HG03103 (cell line): ENCODE data around the gene TRIB2.

ENCODE experiments used
- ATAC-seq: cut with Tn5 transposase; IDR thresholded peaks from one replicate; pipeline ENCODE4 v1.9.1; 2021; ENCODE audit warnings: low read depth; ENCODE audit not compliant: unreplicated experiment

Gene TRIB2

DNA sequence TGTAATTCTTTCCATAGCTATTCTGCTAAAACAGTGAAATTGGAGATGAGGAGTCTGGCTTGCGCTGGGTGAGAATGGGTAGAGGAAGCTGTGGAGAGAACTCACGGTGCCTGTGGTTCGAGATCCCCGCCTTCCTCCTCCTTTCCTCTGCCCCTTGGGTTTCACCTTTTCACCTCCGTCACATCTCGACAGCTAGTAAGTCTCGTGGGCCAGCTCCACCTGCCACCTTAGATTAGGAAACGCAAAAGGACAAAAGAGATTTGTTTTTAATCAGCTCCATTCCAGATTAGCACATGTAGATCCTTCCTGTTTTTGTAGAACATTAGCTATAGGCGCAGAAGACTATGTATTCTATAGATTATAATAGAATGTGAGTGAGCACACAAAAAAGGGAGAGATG, 20.6 kb downstream of the TRIB2 start:
- ATAC-seq = no peak

GRCh38 chr2:12737738-12738485, 21.2 kb downstream of the TRIB2 start:
- ATAC-seq = no peak

DNA sequence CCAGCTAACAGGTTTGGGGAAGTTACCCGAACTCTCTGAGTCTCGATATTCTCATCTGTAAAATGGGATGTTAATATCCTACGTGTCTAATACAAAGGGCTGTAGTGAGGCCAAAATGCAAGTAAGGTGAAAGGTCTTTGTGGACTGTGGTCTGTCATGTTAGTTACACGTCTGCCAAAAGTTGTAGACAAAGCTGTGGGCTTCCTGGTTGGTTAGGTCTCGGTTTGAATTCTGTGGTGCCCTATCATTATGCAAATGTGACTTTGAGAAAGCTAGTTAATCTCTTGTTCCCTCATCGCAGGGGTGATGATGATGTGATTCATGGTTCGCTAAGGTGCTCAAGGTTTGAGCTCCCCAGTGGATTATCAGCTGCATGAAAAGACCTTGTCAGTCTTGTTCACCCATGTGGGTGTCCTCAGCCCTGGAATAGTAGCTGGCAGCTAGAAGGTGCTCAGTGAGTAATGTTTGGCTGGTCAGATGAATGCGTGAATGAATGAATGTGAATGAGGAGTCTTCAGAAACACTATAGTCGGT, 23.1 kb downstream of the TRIB2 start:
- ATAC-seq = no peak

DNA sequence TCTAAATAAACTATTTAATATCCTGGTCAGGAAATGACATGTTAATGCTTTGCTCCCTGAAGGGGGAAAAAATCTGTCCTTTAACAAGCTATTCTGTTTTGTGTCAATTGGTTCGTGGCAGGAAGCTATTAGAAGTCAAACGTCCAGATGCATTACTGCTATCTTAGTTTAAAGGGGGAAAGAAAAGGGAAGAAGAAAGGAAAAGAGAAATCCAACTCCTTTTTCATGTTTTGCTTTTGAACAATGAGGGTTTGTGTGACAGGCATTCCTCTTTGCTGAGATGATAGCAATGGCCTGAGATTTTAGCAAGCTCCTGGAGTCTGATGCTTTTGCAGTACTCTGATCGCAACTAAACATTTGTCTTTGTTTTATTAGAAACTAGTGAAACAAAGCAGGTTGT, 24.6 kb downstream of the TRIB2 start:
- no peak for ATAC-seq

DNA sequence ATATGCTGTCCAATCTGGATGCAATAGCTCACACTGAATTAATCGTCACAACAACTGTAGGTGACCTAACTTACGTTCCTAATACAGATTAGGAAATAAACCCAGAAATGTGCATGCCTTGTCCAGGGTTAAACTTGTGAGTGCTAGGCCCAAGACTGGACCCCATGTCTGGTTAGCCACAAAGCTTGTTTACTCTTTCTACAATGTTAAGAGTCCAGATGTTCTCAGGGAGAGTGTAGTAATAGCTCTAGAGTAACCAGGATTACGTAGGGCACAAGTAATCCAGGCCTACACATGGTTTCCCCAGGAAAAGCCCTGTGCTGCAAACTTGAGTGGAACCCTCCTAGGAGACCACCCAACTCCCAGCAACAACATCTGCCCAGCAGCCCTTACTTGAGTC, 26.2 kb downstream of the TRIB2 start:
- no peak for ATAC-seq

DNA sequence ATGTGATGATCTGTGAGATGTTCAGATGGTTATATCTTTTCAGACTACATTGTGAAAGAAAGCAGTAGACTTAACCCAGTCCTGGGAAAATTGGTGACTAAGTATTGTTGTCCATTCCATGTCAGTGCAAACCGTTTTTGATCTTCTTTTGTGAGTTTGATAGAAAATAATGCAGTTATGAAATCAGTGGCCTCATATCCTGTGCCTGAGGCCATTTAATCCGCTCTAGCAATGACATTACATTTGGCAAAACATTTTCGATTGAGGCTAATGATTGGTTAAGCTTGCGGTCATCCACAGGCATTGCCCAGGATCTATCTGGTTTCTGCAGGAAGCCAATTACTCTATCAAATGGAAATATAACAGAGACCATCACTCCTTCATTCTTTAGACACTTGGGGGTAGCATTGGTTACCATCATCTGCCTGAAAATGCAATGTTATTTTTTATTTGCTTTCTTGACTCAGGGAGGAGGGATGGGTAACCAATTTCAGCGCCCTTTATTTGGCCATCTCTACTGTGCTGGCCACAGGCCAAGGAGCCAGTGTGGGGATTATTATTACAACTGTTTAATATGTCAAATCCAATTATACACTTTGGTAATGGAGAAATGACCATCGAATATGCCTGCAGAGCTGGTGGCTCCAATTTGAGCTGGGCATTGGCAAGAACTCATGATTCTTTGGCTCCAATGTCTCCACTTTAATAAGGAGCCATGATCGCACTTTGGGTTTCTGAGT, 33.6 kb downstream of the TRIB2 start:
- ATAC-seq = no peak

DNA sequence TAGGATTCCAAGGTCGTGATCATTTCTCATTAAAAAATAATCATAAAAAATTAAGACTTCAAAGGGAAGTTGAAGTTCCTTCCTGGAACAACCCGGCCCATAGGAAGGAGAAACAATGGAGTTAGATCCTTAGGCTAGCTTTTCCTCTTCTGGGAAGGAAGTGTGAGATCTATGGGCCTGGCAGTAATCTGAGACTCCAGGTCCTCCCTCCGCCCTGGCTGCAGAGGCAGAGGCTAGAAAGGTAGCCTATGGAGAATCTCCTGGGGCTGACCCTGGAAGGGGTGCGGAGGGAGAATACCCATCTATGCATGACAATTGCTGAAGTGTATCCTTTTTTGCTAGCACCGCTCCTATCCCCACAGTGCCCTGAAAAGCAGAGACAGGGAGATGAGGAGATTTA, 37.9 kb downstream of the TRIB2 start:
- ATAC-seq = no peak

DNA sequence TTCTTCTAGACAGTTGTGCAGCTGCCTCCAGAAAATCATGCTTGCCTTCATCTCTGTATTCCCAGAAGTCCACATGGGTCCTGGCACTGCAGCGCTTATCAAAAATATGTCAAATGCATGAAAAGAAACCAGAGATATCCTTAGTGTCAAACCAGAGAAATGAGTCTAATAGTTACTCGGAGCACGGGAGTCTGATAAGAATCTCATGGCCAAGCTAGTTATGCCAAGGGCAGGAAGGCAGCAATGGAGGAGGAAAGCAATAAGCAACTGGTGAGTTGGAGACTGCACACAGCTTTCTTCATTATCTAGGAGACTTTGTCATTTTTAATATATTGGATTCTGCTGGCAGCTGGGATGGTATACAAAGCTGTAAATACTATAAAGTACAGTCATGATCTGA, 38.6 kb downstream of the TRIB2 start:
- no peak for ATAC-seq

- ATAC-seq = no peak
These were observed 42.5 kb downstream of the TRIB2 start for GRCh38 chr2:12759248-12759647.

DNA sequence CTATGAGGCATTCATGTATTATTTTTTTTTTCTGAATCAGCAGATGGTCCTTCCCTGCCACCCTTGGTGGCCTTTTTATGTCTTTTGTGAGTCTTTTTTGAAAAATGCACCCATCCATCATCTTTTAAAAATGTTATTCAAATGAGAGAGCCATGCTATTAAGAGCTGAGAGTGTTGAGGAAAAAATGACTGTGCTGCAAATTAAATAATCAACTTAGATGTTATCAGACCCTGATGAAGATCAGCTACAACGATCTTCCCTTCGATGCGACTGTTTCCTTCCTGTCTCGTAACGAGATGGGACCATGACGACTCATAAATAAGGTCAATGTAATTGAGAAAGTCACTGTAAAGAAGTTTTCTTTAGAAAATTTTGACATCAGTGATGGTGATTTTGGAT, 44.4 kb downstream of the TRIB2 start:
- ATAC-seq = no peak

DNA sequence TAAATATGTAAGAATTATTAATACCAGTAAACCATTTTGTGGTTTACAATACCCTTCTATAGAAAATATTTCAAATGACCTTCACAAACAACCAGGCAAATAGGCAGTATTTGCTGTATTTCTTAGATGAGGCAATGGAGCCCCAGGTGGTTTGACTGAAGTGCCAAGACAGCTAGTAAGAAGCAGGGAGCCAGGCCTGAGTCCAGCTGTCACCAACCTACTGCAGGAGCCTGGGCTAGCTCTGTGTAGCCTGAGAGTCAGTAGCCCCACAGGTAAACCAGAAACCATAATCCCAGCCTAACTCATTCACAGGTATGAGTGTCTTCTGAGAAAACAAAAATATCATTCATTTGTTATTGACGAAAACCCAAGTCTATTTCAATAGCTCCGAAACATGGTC, 45.6 kb downstream of the TRIB2 start:
- ATAC-seq = no peak

DNA sequence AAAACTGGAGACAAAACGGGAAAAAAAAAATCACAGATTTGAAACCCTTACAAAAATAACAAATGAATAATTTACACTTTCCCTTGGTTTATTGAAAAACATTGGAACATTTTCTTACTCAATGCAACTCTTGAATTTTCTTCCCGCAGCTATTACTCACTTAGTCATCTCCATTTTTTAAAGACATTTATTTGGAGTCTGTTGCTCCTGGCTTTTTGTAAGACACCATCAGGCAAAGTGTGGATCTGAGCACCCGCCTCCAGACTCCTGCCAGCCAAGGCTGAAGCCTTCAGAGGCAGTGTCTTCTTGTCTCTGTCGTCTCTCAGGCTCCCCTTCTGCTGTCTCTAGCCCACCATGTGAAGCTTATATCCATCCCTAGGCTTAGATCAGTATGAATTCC, 46.2 kb downstream of the TRIB2 start:
- no peak for ATAC-seq

GRCh38 chr2:12763486-12763885, 46.8 kb downstream of the TRIB2 start:
- ATAC-seq = no peak

DNA sequence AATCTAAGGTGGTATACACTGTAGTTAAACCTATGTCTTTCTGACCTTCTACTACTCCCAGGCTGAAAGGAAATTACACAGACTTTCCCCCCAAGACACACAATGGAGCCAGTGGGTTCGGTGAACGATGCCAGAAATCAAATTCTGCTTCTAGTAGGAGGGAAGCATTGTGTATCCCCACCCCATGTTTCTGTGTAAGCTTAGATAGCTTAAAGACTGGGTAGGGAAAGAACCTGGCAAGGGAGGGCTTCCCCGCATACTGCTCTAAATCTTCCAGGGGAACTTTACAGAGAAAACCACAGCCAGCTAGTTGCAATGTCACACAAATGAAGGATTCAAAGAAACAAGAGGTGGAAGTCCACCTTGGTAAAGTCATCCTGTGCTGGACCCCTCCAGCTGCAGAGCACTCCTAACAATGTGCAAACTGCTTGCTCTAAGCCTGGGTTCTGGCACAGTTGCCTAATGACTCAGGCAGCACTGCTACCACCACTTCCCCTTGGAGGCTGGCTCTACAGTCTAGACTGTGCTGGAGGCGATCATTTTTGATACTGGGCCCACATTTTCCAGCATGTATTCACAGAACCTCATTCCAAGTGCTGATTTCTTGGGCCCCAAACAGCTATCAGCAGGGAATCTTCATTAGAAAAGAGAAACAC, 47.5 kb downstream of the TRIB2 start:
- no peak for ATAC-seq

DNA sequence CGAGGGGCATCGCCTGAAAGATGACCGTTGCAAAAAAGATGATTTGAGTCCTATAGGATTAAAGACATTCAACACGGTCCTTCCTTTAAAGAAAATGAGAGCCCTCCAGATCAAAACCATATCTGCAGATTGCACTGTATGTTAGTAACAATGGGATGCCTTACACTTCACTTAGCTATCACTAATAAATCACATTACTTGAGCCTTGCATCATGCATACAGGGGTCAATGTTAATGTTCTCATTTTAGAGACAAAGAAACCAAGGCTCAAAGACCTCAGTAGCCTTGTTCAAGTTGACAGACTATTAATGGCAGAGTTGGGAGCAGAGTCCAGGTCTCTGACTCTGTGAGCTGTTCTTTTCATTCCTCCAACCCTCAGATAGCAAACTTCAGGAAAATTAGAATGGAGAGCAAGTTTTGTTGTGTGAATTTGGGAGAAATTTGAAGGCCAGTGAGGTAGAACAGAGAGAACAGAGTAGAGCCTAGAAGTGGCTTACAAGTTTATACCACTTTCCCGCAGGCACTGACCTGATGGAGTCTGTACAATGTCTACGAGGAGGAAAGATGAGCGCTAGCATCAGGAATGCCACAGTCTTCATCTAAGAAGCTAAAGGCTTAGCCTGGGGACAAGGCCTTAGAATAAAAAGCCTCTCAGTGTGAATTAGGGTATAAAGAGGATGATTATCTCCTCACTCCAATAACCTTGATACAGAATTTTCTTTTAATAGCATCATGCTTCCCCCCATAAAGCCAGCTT, 48.3 kb downstream of the TRIB2 start:
- no peak for ATAC-seq

GRCh38 chr2:12766421-12766879, 49.7 kb downstream of the TRIB2 start:
- no peak for ATAC-seq

GRCh38 chr2:12767541-12767940, 50.8 kb downstream of the TRIB2 start:
- no peak for ATAC-seq

DNA sequence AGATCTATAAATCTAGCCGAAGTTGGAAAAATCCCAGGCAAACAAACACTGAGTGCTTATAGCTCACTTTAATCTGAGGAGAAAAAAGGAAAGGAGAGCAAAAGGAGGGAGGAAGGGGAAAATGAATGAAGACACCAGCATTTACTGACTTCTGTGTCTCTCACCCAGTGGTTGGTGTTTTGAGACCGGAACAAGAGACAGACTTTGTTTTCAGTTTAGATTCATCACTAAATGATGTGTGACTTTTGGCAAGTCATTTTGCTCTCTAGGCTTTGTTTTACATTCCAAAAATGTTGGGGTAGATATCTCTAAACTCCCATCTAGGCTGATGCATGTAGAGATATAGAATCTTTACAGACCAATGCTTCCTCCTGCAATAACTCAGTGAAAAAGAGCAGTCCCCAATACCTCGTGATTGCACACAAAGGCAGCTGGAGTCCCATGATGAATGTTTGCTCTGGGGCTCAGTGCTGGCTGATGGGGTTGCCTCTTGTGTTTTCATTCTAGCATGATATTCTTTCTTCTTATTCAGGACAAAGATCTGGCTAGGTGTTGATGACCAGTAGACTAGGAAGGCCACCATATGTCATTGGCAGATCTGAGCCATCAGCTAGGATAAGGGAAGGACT, 51.4 kb downstream of the TRIB2 start:
- ATAC-seq = no peak

GRCh38 chr2:12769492-12770105, 52.9 kb downstream of the TRIB2 start:
- ATAC-seq = no peak
